Hypothalamus (tissue), 51 donors: ENCODE measurements around the gene HERC5.
"Not testable (repeated sequence)": the region's sequence is repeated elsewhere in the genome, so short reads cannot be mapped to it uniquely, and the experiment has no call there.

Experiments
- DNase-seq, 51 donors: peaks; one replicate each; lab custom pipeline; 2025; lab: John Stamatoyannopoulos, UW

HERC5 gene

DNA sequence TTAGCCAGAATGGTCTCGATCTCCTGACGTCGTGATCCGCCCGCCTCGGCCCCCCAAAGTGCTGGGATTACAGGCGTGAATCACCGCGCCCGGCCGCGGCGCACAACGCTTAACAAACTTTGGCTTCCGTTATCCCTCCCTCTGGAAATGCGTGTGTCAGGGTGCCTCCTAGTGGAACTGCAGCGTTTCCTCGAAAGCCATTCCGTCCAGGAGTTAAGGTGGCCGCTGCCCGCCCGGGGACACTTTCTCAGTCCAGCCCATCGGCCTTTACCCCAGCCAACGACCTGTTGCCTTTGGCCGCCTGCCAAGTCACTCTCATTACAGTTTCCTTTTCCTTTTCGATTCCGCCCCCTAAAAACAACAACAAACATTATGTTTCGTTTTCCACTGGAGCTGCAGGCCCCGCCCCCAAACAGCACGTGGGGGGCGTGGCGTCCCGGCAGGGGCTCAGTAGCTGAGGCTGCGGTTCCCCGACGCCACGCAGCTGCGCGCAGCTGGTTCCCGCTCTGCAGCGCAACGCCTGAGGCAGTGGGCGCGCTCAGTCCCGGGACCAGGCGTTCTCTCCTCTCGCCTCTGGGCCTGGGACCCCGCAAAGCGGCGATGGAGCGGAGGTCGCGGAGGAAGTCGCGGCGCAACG, at the start of gene HERC5:
HERC5 (plus strand) TSS at position 450 of the 637 bp plus-strand sequence; CDS start at position 601, 151 bp downstream.
- peak; percentile 17 to 90 (median 74) for DNase-seq

DNA sequence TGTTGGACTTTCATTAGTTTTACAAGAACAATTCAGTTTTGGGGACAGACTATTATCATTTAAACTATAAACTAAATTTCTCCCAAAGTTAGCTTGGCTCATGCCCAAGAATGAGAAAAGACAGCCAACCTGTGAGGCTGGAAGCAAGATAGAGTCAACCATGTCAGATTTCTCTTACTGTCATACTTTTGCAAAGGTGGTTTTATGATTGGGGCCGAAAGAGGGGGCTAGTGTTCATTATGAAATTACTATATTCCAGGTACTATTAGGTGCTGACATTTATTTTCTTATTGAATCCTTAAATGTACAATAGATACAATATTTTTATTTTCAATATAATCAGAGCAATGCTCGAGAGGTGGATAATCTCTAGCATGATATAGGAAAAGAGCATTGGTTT, 47.7 kb upstream of the HERC5 start:
- DNase-seq = no peak

DNA sequence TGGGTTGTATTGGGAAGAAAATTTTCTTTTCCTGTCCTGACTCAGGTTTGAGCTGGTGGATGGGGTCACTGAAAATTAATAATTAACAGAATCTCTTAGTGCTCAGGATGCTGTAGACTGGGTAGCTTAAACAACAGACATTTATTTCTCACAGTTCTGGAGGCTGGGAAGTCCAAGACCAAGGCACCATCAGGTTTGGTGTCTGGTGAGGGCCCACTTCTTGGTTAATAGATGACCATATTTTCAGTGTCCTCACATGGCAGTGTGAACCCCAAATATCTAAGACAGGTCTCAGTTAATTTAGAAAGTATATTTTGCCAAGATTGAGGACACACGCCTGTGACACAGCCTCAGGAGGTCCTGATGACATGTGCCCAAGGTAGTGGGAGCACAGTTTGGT, 47.1 kb upstream of the HERC5 start:
- DNase-seq = no peak

DNA sequence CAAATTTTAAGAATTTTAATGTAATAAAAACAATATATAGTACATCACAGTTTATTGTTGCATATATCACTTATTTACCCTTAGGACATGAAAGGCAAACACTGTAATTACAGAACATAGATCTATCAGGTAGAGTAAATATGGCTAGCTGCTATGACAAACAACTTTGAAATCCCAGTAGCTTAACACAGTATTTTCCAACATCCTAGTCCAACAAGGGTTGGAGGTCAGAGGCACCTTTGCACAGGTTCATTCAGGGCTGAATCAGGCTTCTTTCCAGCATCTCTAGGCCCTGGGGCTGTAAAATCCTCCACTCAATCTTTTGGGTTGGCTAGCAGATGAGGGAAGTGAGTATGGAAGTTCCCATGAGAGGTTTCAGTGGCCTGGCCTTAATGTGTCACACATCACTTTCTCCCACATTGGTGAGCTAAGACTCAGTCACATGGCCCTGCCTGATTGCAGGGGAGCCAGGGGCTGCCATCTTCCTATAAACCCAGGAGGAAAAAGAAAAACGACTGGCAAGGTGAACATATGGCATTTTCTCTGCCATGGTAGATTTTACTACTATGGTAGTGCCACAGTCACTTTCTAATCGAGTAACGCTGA, 45.3 kb upstream of the HERC5 start:
- no peak for DNase-seq

DNA sequence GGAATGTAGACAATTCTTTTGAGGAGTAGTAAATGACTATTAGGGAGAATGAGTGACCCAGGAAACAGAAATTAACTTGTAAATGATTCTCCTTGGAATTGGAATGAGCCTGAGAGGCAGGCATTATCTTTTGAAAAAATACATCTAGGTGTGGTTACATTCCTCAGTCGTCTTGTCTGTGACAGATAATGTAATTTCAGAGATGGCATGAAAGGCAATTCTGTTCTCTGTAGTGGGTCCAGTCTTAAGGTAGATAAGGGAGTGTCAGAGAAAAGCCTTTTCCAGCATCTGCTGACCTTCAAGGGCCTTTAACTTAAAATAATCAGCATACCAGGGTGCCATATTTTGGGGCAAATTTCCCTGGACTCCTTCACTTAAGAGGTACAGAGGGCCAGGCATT, 43.1 kb upstream of the HERC5 start:
- DNase-seq = no peak

DNA sequence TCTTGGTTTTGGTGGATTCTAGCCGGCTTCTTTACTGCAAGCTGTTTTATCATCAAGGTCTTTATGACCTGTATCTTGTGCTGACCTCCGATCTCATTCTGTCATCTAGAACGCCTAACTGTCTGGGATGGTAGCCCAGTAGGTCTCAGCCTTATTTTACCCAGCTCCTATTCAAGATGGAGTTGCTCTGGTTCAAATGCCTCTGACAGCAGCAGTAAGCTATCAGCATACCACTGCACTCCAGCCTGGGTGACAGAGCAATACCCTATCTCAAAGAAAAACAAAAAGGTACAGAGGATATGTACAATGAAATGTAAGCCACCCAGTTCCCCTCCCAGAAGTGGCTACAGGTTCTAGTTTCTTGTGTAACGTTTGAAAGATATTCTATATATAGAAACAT, 42.2 kb upstream of the HERC5 start:
- no peak for DNase-seq

DNA sequence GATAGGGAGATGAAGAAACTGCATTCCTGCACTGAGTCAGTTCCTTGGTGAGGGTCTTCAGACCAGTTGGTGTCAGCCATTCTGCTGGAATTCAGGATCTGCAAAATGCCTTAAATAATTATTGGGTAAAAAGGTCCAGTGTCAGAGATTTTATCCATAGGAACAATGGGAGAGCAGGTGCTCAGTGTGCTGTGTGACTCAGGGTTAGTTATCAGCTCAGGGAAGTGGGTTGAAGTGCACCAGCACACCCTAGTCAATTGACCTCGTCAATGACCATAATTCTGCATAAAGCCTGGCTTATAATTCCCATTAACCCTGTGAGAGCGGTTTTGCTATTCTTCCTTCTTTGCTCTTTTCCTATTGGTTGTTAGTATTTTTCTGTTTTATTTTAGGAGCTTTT, 40.9 kb upstream of the HERC5 start:
- DNase-seq = no peak

DNA sequence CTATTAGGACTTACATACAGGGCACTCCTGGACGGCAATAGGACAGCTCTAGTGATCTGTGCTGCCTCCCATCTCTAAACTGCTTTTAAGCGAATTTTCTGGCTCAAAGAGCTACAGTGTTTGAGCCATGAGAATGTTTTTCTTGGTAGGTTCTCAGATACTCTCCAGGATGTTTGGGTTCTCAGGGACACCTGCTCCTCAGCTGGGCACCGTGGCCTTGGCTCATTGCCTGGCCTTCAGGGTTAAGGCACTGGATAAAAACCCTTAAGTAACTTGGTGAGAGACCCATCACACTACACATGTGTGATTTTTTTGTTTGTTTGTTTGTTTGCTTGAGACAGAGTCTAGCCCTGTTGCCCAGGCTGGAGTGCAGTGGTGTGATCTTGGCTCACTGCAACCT, 38.5 kb upstream of the HERC5 start:
- DNase-seq = no peak

DNA sequence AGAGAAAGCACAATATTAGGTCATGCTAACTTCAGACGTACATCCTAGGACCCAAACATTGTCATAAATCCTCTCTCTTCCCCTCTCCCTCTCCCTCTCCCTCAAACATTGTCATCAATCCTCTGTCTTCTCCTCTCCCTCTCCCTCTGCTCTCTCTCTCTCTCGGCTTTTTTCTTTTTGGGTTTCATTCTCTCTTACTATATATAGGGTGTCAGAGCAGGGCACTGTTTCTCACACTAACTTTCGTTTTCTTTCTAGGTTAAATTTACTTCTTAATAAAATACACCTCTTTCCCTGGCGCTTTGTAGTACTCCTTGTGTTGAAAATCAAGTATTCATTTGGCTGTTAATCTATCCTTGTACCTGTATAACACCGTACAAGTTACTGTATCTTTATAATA, 37.0 kb upstream of the HERC5 start:
- no peak for DNase-seq

DNA sequence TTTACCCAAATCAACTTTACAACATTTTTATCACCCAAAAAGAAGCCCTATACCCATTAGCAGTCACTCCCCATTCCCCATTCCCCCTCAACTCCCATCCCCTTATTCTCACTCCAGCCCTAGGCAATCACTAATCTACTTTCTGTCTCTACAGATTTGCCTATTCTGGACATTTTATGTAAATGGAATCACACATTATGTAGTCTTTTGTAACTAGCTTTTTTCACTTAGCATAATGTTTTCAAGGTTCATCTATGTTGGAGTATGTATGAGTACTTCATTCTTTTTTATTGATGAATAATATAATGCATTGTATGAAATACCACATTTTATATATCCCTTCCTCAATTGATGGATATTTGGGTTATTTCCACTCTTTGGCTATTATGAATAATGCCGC, 36.1 kb upstream of the HERC5 start:
- no peak for DNase-seq

DNA sequence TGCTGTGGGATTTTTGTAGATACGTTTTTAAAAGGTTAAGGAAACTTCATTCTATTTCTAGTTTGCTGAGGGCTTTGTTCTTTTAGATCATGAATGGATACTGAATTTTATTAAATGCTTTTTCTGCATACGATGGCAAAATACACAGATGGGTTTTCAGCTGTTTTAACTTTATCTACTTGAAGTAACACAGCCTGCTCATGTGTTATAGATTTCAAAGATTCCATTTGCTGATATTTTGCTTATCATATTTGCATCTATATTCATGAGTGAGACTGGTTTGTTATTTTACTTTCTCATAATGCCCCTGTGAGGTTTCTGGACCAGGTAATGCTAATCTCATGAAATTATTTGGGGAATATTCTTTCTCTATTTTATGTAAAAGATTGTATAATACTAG, 34.5 kb upstream of the HERC5 start:
- no peak for DNase-seq

DNA sequence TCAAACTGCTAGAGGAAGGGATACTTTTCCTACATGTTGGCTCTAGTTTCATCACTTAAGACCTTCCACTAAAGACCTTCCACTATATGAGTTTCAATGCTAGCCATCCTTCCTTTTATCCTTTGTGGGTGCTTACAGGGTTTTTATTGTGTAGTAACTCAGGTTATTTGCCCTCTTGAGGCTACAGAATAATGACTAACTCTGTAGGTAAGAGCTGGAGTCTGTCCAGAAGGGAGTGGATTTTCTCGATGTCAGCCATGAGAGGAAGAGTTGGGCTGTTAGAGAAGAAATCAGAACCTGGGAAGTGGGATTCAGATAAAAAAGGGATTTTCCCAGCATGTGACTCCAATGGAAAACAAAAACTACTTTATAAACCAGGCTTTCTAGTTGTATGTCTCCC, 27.5 kb upstream of the HERC5 start:
- no peak for DNase-seq

DNA sequence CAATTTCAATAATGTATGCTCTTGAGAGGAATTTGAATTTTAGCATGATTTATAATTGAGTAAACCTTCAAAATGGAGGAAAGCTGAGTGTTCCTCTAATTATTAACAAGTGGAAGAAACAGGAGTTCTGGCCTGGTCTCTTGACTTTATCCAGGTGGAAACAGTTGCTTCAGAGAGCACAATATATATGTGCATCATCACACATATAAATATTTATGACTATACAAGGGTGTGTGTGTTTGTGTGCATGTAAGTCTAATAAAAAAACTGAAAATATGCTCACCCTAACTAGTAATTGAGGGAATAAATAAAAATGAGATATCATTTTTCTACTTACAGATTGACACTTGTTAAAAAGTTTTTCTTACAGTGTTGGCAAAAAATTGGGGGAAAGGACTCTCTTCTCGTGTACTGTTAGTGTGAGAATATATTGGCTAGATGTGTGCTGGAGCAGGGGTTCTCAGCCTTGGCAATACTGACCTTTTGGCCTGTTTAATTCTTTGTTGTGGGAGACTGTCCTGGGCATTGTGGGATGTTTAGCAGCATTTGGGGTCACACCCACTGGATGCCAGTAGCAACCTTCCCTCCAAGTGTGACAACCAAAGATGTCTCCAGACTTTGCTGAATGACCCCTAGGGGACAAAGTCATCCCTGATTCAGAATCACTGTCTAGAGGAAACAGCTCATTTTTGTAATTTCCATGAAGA, 20.8 kb upstream of the HERC5 start:
- no peak for DNase-seq

DNA sequence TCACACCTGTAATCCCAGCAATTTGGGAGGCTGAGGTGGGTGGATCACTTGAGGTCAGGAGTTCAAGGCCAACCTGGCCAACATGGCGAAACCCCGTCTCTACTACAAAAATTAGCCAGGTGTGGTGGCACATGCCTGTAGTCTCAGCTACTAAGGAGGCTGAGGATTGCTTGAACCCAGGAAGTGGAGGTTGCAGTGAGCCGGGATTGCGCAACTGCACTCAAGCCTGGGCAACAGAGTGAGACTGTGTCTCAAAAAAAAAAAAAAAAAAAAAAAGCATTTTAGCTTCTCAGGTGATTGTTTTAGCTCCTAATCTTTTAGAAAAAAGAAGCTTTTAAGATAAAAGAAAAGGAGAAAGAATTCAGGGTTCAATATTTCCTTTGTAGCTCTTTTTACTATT, 19.0 kb upstream of the HERC5 start:
- DNase-seq = not testable (repeated sequence)

DNA sequence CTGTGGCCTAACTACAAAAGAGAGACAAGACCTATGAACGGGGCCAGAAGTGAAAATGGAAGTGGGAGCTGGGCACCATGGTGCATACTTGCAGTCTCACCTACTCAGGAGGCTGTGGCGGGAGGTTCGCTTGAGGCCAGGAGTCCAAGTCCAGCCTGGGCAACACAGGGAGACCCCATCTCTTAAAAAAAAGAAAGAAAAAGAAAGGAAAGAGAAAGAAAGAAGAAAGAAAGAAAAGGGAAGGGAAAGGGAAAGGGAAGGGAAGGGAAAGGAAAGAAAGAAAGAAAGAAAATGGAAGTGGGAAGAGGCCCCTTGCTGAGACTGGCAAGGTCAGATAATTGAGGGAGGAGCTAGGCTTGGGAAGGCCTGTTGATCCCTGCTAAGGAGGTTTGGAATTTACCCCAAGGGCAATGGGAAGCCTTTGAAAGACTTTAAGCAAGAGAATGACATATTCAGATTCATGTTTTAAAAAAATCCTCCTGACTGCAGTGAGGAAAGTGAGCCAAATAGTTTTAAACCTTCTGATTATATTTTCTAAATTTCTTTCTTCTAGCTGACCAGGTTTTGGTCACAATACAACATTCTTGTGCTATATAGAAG, 17.7 kb upstream of the HERC5 start:
- no peak for DNase-seq

DNA sequence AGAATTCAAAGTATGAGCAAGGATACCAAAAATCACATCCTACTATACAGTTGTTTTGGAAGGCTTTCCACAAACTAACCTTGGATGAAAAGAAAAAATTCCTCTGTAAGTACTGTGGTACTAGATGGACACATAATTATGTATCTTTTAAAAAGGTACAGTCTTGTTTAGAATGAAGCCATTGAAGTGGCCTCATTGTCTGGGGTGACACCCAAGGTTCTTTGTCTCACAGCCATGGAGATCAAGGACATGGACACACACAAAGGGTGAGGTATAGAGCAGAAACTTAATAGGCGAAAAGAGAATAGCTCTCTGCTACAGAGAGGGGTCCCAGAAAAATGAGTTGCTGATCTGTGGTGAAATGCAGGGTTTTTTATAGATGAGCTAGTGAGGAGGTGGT, 16.8 kb upstream of the HERC5 start:
- no peak for DNase-seq

DNA sequence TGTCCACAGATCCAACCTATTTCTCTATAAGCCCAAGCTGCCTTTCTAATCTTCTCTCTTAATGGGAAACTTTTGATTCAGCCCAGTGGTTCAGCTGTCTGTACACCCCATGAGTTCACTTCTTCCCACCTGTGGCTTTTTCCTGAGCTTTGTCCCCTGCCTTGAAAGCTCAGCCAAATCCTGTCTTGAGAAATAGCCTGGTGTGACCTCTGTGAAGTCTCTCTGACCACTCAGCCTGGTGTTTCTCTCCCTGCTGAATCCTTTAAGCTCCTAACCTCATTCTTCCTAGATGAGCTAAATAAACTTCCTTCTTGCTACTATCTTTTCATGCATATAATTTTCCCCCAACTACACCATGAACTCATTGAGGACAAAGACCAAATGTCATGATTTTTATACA, 15.2 kb upstream of the HERC5 start:
- no peak for DNase-seq

DNA sequence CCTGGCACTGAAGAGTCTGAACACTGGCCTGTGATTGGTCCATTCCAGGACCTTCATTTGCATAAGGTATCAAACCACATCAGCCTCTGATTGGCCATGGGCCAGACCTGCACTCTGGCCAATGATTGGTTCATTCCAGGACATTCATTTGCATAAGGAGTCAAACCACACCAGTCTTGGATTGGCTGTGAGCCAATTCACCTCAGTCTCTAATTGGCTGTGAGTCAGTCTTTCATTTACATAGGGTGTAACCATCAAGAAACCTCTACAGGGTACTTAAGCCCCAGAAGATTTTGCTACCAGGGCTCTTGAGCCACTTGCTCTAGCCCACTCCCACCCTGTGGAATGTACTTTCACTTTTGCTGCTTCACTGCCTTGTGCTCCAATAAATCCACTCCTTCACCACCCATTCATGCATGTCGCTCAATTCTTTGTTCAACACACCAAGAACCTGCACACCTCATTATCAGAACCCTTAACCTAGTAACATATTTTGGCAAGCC, 14.2 kb upstream of the HERC5 start:
- peak in 1 of 51 donors; percentile 3 for DNase-seq

DNA sequence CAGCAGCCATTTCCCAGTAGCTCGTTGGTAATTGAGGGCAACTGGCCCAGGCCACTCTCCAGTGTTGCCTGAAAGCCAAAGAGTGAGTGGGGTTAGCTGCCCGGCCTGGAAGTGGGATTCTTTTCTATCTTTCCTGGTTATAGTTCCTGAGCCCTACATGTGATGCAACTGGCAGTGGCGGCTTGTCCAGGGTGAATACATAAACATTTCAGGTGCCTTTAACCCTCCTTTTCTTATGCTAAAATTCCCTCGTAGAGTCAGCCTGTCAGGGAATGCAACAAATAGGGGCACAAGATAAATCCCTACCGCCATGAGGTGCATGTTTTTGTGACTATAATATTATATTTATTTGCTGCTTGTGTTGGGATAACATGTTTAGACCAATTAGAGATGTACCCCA, 13.4 kb upstream of the HERC5 start:
- no peak for DNase-seq

DNA sequence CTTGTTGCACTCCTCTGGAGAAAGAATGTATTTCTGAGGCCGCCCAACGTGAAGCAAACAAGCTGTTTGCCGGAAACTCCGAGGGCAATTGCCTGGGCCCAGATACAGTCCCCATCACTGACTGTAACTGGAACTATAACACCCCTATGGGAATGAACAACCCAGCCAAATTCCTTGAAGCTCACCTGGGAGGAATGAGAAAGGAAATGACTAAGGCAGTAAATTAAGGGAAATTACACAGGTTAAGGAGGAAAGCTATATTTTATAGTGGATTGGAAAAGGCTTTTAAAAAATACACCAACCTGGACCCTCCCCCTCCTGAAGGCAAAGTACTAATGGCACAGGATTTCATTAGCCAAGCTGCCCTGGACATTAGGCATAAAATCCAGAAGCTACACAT, 11.7 kb upstream of the HERC5 start:
- DNase-seq = no peak

DNA sequence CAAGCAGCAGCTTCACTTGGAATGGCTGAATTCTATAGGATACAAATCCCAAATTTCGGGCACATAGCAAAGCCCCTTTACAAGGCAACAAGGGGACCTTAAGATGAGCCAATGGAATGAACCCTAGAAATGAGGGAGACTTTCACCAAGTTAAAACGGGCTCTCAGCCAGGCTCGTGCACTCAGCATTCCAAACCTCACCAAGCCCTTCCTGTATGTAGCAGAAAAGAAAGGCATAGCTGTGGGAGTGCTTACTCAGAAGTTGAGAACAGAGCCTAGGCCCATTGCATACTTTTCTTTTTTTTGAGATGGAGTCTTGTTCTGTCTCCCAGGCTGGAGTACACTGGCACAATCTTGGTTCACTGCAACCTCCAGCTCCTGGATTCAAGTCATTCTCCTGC, 10.8 kb upstream of the HERC5 start:
- no peak for DNase-seq
